Measurements from ENCODE around the gene SLC38A4.
"Not testable (repeated sequence)": the region's sequence is repeated elsewhere in the genome, so short reads cannot be mapped to it uniquely, and the experiment has no call there.

Gene SLC38A4

GRCh38 chr12:46825591-46826414 is at the start of gene SLC38A4:
Gene SLC38A4, minus strand, starts transcription at chr12:46825997. Its CDS starts 32,926 bp downstream, at chr12:46793071.
- no peak for DNase-seq

- DNase-seq: no peak
Observed at GRCh38 chr12:46875095-46875494, 49.3 kb upstream of the SLC38A4 start.

- DNase-seq: no peak
Observed at GRCh38 chr12:46874642-46875041, 48.8 kb upstream of the SLC38A4 start.

GRCh38 chr12:46872135-46872534 is 46.3 kb upstream of the SLC38A4 start:
- no peak for DNase-seq

- no peak for DNase-seq
Observed at GRCh38 chr12:46865311-46865710, 39.5 kb upstream of the SLC38A4 start.

- DNase-seq: no peak
Observed at GRCh38 chr12:46858368-46858767, 32.6 kb upstream of the SLC38A4 start.

GRCh38 chr12:46857486-46857885 is 31.7 kb upstream of the SLC38A4 start:
- no peak for DNase-seq

- DNase-seq: no peak
Observed at GRCh38 chr12:46855760-46856159, 30.0 kb upstream of the SLC38A4 start.

- DNase-seq: not testable (repeated sequence)
Observed at GRCh38 chr12:46854188-46854587, 28.4 kb upstream of the SLC38A4 start.

- DNase-seq: not testable (repeated sequence)
Observed at GRCh38 chr12:46848792-46849191, 23.0 kb upstream of the SLC38A4 start.

- DNase-seq: no peak
Observed at GRCh38 chr12:46847001-46847400, 21.2 kb upstream of the SLC38A4 start.

GRCh38 chr12:46843811-46844210 is 18.0 kb upstream of the SLC38A4 start:
- DNase-seq: no peak

- no peak for DNase-seq
Observed at GRCh38 chr12:46841891-46842290, 16.1 kb upstream of the SLC38A4 start.

- no peak for DNase-seq
Observed at GRCh38 chr12:46839964-46840363, 14.2 kb upstream of the SLC38A4 start.

GRCh38 chr12:46839232-46839631 is 13.4 kb upstream of the SLC38A4 start:
- no peak for DNase-seq

GRCh38 chr12:46835785-46836184 is 10.0 kb upstream of the SLC38A4 start:
- no peak for DNase-seq

- DNase-seq: no peak
Observed at GRCh38 chr12:46832130-46832704, 6.4 kb upstream of the SLC38A4 start.

- no peak for DNase-seq
Observed at GRCh38 chr12:46831335-46832129, 5.7 kb upstream of the SLC38A4 start.

- DNase-seq: peak; percentile 47
Observed at GRCh38 chr12:46830731-46831334, 5.0 kb upstream of the SLC38A4 start.

GRCh38 chr12:46824709-46825108 is 1.1 kb downstream of the SLC38A4 start:
- no peak for DNase-seq

- DNase-seq: no peak
Observed at GRCh38 chr12:46818642-46819041, 7.2 kb downstream of the SLC38A4 start.

GRCh38 chr12:46815809-46816208 is 10.0 kb downstream of the SLC38A4 start:
- DNase-seq: no peak

GRCh38 chr12:46814143-46814542 is 11.7 kb downstream of the SLC38A4 start:
- no peak for DNase-seq
